ENCODE data around the gene DDX18.
"Not testable (repeated sequence)": the region's sequence is repeated elsewhere in the genome, so short reads cannot be mapped to it uniquely, and the experiment has no call there.

The DDX18 gene

GRCh38 chr2:117814417-117815264, at the start of gene DDX18:
Gene DDX18 (plus strand): TSS chr2:117814691. CDS start chr2:117814778, 87 bp downstream.
- DNase-seq (ENCODE audit: low read depth in 3 of 3, low spot score in 1 of 3), result peak; percentile 90 to 92 (median 91)

DNA sequence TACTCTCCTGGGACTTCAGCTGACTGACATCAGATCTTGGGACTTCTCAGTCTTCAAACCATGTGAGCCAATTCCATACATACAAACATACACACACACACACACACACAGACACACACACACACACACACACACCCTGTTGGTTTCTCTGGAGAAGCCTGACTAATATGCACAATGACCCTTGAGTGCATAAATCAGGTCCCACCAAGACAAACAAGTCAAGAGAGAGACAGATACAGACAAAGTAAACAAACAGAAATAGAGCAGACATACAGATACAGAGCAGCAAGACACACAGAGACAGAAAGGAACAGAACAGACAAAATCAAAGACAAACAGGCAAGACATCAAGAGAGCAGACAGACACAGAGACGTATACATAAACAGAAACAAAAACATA, 43.8 kb upstream of the DDX18 start:
- DNase-seq (ENCODE audit: low read depth in 3 of 3, low spot score in 1 of 3), result no peak

- no peak for DNase-seq (ENCODE audit: low read depth in 3 of 3, low spot score in 1 of 3)
Observed at GRCh38 chr2:117771969-117772630, 42.4 kb upstream of the DDX18 start.

DNA sequence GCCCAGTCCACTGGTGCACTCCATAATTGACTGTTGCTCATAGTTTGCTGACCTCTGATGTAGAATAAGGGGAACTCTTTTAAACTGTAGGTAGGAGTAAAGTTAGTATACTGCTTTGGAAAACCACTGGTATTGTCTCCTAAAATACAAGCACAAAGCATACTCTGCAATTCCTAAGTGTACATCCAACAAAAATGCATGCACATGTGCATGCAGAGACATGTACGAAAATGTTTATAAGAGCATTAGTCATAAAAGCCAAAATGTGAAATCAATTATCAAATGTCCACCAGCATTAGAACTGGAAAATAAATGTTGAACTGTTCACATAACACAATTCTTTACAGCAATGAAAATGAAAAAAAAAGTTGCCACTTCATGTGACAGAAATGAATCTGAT, 39.8 kb upstream of the DDX18 start:
- DNase-seq (ENCODE audit: low read depth in 3 of 3, low spot score in 1 of 3), result no peak

- no peak for DNase-seq (ENCODE audit: low read depth in 3 of 3, low spot score in 1 of 3)
Observed at GRCh38 chr2:117775703-117776219, 38.7 kb upstream of the DDX18 start.

GRCh38 chr2:117776888-117777287, 37.6 kb upstream of the DDX18 start:
- no peak for DNase-seq (ENCODE audit: low read depth in 3 of 3, low spot score in 1 of 3)

GRCh38 chr2:117785740-117786139, 28.8 kb upstream of the DDX18 start:
- DNase-seq (ENCODE audit: low read depth in 3 of 3, low spot score in 1 of 3), result no peak

DNA sequence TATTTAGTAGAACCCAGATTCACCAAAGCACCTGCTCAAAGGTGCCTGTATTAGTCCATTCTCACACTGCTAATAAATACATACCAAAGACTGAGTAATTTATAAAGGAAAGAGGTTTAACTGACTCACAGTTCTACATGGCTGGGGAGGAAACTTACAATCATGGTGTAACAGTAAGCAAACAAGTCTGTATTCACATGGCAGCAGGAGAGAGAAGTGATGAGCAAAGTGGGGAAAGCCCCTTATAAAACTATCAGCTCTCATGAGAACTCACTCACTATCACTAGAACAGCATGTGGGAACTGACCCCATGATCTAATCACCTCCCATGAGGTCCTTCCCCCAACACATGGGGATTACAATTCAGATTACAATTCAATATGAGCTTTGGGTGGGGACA, 28.0 kb upstream of the DDX18 start:
- DNase-seq (ENCODE audit: low read depth in 3 of 3, low spot score in 1 of 3), result no peak

DNA sequence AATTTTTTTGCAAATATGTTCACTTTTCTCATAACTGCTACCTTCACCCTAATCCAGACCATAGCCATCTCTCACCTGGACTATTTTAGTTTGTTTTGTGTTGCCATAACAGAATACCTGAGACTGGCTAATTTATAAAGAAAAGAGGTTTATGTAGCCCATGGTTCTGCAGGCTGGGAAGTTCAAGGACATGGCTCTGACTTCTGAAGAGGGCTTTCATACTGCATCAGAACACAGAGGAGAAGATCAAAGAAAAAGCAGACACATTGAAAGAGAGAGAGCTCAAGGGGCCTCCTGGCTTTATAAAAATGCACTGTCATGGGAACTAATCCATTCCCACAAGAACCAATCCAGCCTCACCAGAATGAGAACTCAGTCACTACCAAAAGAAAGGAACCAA, 25.0 kb upstream of the DDX18 start:
- no peak for DNase-seq (ENCODE audit: low read depth in 3 of 3, low spot score in 1 of 3)

GRCh38 chr2:117794668-117795067, 19.8 kb upstream of the DDX18 start:
- no peak for DNase-seq (ENCODE audit: low read depth in 3 of 3, low spot score in 1 of 3)

GRCh38 chr2:117801826-117802225, 12.7 kb upstream of the DDX18 start:
- no peak for DNase-seq (ENCODE audit: low read depth in 3 of 3, low spot score in 1 of 3)

DNA sequence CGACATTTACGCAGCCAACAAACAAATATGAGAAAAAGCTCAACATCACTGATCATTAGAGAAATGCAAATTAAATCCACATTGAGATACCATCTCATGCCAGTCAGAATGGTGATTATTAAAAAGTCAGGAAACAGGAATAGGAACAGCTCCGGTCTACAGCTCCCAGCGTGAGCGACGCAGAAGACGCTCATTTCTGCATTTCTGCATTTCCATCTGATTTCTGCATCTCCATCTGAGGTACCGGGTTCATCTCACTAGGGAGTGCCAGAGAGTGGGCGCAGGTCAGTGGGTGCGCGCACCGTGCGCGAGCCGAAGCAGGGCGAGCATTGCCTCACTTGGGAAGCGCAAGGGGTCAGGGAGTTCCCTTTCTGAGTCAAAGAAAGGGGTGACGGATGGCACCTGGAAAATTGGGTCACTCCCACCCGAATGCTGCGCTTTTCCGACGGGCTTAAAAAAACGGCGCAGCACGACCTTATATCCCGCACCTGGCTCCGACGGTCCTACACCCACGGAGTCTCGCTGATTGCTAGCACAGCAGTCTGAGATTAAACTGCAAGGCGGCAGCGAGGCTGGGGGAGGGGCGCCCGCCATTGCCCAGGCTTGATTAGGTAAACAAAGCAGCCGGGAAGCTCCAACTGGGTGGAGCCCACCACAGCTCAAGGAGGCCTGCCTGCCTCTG, 10.7 kb upstream of the DDX18 start:
- DNase-seq (ENCODE audit: low read depth in 3 of 3, low spot score in 1 of 3), result not testable (repeated sequence)

DNA sequence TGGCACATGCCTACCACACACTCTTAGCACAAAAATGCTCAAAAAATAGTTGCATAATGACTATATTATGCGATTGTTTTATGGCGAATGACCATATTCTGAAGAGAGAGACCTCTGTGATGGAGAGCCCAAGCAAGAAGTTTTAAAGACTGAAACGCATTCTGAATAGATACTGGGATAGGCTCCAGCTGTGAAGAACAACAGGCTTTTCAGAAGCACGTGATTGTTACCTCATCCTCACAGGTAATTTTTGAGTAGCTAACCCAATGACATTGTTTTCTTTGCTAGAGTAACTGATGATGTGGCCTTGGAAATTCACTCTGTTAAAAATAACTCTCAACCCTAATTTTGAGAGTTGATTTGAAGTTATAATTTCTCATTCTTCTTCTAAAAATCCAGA, 2.0 kb upstream of the DDX18 start:
- no peak for DNase-seq (ENCODE audit: low read depth in 3 of 3, low spot score in 1 of 3)

- no peak for DNase-seq (ENCODE audit: low read depth in 3 of 3, low spot score in 1 of 3)
Observed at GRCh38 chr2:117815946-117816345, 1.5 kb downstream of the DDX18 start.

GRCh38 chr2:117818921-117819320, 4.4 kb downstream of the DDX18 start:
- no peak for DNase-seq (ENCODE audit: low read depth in 3 of 3, low spot score in 1 of 3)

DNA sequence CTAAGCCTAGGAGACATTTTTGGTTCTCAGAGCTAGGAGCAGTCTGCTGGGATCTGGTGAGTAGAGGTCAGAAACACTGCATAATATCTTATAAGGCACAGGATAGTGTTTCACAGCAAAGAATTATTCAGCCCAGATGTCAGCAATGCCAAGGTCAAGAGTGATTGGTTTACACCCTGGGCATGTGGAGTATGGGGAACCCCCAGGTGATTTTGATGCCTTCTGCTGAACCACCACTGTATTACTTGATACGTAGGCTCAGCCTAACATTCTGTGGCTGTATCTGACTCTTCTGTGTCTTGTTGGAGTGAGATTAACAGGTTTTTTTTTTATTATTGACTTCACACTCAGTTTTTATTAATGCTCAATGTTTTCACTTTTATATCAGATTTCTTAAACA, 6.0 kb downstream of the DDX18 start:
- DNase-seq (ENCODE audit: low read depth in 3 of 3, low spot score in 1 of 3), result no peak

- DNase-seq (ENCODE audit: low read depth in 3 of 3, low spot score in 1 of 3), result no peak
Observed at GRCh38 chr2:117825437-117825836, 10.9 kb downstream of the DDX18 start.

DNA sequence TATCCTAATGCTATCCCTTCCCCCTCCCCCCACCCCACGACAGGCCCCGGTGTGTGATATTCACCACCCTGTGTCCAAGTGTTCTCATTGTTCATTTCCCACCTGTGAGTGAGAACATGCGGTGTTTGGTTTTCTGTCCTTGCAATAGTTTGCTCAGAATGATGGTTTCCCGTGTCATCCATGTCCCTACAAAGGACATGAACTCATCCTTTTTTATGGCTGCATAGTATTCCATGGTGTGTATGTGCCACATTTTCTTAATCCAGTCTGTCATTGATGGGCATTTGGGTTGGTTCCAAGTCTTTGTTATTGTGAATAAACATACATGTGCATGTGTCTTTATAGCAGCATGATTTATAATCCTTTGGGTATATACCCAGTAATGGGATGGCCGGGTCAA, 13.0 kb downstream of the DDX18 start:
- not testable (repeated sequence) for DNase-seq (ENCODE audit: low read depth in 3 of 3, low spot score in 1 of 3)

DNA sequence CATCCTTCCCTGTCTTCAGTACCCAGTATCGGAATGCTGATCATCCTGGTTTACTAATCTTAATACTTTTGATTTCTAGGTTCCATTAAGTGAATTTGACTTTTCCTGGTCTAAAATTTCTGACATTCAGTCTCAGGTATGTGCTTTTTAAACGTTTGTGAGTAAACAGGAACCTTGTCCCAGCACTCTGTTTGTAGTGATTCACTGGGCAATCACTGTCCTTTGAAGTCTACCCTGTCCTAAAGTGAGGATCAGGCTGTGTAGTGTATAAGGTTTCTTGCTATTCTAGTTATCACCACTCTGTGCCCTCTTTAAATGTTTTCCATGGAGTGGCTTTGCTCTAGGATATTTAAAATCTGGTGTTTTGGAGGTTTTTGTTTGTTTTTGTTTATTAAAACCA, 14.4 kb downstream of the DDX18 start:
- no peak for DNase-seq (ENCODE audit: low read depth in 3 of 3, low spot score in 1 of 3)

GRCh38 chr2:117832332-117832731, 17.8 kb downstream of the DDX18 start:
- no peak for DNase-seq (ENCODE audit: low read depth in 3 of 3, low spot score in 1 of 3)

GRCh38 chr2:117832905-117833613, 18.6 kb downstream of the DDX18 start:
- no peak for DNase-seq (ENCODE audit: low read depth in 3 of 3, low spot score in 1 of 3)

Measured in stimulated activated CD4-positive, alpha-beta T cell treated with anti-CD3 and anti-CD28 coated beads, TNF-alpha, amount 100 ng/mL, for 1 hour (primary cell).